Measurements from ENCODE around the gene MAEL.

Gene MAEL

DNA sequence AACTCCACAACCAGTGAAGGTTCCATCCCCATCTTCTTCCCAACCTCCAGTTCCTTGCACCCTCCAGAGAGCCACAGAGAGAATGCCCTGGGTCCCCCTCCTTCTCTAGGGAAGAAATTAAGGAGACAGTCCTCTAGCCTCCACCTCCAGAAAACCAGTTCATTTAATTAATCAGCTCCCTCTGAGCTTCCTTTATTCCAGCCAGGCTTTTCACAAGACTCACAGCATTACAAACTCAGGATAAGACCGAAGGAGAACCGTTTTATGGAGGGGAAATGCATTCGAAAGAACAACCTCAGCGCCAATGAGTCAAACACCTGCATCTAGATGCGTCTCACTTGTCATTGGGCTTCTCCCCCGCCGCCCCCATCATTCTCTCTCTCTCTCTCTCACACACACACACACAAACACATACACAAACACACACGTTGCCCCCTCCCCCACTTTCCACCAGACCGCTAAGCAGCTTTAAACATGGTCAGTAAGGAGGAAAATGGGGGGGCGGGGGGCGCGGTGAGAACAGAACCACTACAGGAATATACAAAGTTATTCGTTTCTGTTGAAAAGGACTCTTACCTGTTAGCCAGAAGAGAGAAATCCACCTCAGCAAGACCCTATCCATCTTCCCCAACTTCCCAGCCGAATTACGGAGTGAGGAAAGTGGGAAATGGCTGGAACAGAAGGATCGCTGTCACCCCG lies 14.3 kb upstream of the MAEL start:
- POLR2A ChIA-PET = interaction anchor here (0.5 to 0.9 kb wide), 2 partner anchors 16 to 221 kb away, joined by 4 to 6 read pairs; no protein-coding TSS in a partner anchor
- Histone ChIP-seq H3K4me1 (ENCODE audit: control insufficient read depth, insufficient read depth, low read length) (peaks cover 3% of the 10 kb centered on the region; the same call in 1 of the 2 replicates), H3K27ac (ENCODE audit: extremely low read depth, low read depth, low read length) (no peak overlapping the region; the same call in 1 of the 2 replicates), H3K4me3 (ENCODE audit: low read depth, low read length) (peak overlapping the region; percentile 68), H3K9me3 (ENCODE audit: control insufficient read depth, insufficient read depth, low read depth, low read length) (no peaks in the 10 kb centered on the region), H3K36me3 (ENCODE audit: control insufficient read depth in 2 of 2, insufficient read depth in 1 of 2, low read length in 2 of 2) (no peaks in the 10 kb centered on the region)
- CTCF ChIA-PET = interaction anchor here (0.7 to 2.4 kb wide), 9 partner anchors 8 to 469 kb away, joined by 3 to 7 read pairs (median 3); no protein-coding TSS in a partner anchor
- no peak for TF ChIP-seq KLF7 (tag by site-specific recombination; IDR thresholded peaks at IDR 0.05; ENCODE audit: borderline replicate concordance)
- TF ChIP-seq ZNF140 (tag by site-specific recombination; IDR thresholded peaks at IDR 0.05) = no peak
- TF ChIP-seq KLF10 (tag by site-specific recombination; IDR thresholded peaks at IDR 0.05) = no peak
- TF ChIP-seq ZNF785 (tag by site-specific recombination; IDR thresholded peaks at IDR 0.05) = no peak
- TF ChIP-seq ZNF341 (tag by site-specific recombination; IDR thresholded peaks at IDR 0.05; ENCODE audit: low read depth) = no peak
- peak; percentile 92 for TF ChIP-seq EGR2 (tag by site-specific recombination; IDR thresholded peaks at IDR 0.05; ENCODE audit: low read depth)
- TF ChIP-seq ZNF654 (tag by site-specific recombination; IDR thresholded peaks at IDR 0.05; ENCODE audit: low read depth) = no peak
- peak; percentile 56; the same call in 1 of the 2 replicates for TF ChIP-seq KLF16 (tag by site-specific recombination; IDR thresholded peaks at IDR 0.05)
- no peak for TF ChIP-seq ZNF701 (tag by site-specific recombination; IDR thresholded peaks at IDR 0.05)
- TF ChIP-seq ZNF501 (tag by site-specific recombination; IDR thresholded peaks at IDR 0.05) = 0 out of 2 replicates have a peak, but pooled peaks have one; percentile 36
- no peak for TF ChIP-seq ZNF792 (tag by site-specific recombination; IDR thresholded peaks at IDR 0.05)
- no peak for TF ChIP-seq IKZF3 (tag by site-specific recombination; IDR thresholded peaks at IDR 0.05)
- no peak for TF ChIP-seq TRIM28 (IDR thresholded peaks at IDR 0.05; ENCODE audit: borderline replicate concordance, low read length)
- no peak for TF ChIP-seq ZNF112 (tag by site-specific recombination; IDR thresholded peaks at IDR 0.05)
- TF ChIP-seq ZNF114 (tag by site-specific recombination; IDR thresholded peaks at IDR 0.05) = no peak
- no peak for TF ChIP-seq ZNF423 (tag by site-specific recombination; IDR thresholded peaks at IDR 0.05)
- TF ChIP-seq, protein P1, sequence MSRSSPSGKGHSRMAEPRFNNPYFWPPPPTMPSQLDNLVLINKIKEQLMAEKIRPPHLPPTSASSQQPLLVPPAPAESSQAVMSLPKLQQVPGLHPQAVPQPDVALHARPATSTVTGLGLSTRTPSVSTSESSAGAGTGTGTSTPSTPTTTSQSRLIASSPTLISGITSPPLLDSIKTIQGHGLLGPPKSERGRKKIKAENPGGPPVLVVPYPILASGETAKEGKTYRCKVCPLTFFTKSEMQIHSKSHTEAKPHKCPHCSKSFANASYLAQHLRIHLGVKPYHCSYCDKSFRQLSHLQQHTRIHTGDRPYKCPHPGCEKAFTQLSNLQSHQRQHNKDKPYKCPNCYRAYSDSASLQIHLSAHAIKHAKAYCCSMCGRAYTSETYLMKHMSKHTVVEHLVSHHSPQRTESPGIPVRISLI (tag by site-specific recombination; IDR thresholded peaks at IDR 0.05) = no peak
- TF ChIP-seq, protein P2, sequence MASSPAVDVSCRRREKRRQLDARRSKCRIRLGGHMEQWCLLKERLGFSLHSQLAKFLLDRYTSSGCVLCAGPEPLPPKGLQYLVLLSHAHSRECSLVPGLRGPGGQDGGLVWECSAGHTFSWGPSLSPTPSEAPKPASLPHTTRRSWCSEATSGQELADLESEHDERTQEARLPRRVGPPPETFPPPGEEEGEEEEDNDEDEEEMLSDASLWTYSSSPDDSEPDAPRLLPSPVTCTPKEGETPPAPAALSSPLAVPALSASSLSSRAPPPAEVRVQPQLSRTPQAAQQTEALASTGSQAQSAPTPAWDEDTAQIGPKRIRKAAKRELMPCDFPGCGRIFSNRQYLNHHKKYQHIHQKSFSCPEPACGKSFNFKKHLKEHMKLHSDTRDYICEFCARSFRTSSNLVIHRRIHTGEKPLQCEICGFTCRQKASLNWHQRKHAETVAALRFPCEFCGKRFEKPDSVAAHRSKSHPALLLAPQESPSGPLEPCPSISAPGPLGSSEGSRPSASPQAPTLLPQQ (tag by site-specific recombination; IDR thresholded peaks at IDR 0.05) = peak; percentile 35; the same call in 1 of the 2 replicates
- TF ChIP-seq, protein P3, sequence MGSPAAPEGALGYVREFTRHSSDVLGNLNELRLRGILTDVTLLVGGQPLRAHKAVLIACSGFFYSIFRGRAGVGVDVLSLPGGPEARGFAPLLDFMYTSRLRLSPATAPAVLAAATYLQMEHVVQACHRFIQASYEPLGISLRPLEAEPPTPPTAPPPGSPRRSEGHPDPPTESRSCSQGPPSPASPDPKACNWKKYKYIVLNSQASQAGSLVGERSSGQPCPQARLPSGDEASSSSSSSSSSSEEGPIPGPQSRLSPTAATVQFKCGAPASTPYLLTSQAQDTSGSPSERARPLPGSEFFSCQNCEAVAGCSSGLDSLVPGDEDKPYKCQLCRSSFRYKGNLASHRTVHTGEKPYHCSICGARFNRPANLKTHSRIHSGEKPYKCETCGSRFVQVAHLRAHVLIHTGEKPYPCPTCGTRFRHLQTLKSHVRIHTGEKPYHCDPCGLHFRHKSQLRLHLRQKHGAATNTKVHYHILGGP (tag by site-specific recombination; IDR thresholded peaks at IDR 0.05) = no peak
- TF ChIP-seq SETDB1 (IDR thresholded peaks at IDR 0.05; ENCODE audit: insufficient read length, low read length) = no peak
- TF ChIP-seq, protein P4, sequence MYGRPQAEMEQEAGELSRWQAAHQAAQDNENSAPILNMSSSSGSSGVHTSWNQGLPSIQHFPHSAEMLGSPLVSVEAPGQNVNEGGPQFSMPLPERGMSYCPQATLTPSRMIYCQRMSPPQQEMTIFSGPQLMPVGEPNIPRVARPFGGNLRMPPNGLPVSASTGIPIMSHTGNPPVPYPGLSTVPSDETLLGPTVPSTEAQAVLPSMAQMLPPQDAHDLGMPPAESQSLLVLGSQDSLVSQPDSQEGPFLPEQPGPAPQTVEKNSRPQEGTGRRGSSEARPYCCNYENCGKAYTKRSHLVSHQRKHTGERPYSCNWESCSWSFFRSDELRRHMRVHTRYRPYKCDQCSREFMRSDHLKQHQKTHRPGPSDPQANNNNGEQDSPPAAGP (tag by site-specific recombination; IDR thresholded peaks at IDR 0.05) = no peak
- no peak for TF ChIP-seq ZNF530 (tag by site-specific recombination; IDR thresholded peaks at IDR 0.05; ENCODE audit: low read depth)
- TF ChIP-seq ZNF768 (tag by site-specific recombination; IDR thresholded peaks at IDR 0.05) = no peak
- no peak for TF ChIP-seq ZNF211 (tag by site-specific recombination; IDR thresholded peaks at IDR 0.05; ENCODE audit: low read depth)
- TF ChIP-seq ZNF274 (IDR thresholded peaks at IDR 0.05; ENCODE audit: low read length) = no peak
- TF ChIP-seq ZNF274 (tag by site-specific recombination; IDR thresholded peaks at IDR 0.05; ENCODE audit: borderline replicate concordance) = no peak
- TF ChIP-seq ZNF664 (tag by site-specific recombination; IDR thresholded peaks at IDR 0.05) = no peak
- 0 out of 2 replicates have a peak, but pooled peaks have one; percentile 28 for TF ChIP-seq ZNF2 (tag by site-specific recombination; IDR thresholded peaks at IDR 0.05)
- TF ChIP-seq, protein P5, sequence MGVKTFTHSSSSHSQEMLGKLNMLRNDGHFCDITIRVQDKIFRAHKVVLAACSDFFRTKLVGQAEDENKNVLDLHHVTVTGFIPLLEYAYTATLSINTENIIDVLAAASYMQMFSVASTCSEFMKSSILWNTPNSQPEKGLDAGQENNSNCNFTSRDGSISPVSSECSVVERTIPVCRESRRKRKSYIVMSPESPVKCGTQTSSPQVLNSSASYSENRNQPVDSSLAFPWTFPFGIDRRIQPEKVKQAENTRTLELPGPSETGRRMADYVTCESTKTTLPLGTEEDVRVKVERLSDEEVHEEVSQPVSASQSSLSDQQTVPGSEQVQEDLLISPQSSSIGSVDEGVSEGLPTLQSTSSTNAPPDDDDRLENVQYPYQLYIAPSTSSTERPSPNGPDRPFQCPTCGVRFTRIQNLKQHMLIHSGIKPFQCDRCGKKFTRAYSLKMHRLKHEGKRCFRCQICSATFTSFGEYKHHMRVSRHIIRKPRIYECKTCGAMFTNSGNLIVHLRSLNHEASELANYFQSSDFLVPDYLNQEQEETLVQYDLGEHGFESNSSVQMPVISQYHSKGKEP (tag by site-specific recombination; IDR thresholded peaks at IDR 0.05) = no peak
- peak; percentile 72; the same call in 1 of the 2 replicates for TF ChIP-seq PRDM1 (tag by site-specific recombination; IDR thresholded peaks at IDR 0.05)
- TF ChIP-seq KLF1 (tag by site-specific recombination; IDR thresholded peaks at IDR 0.05) = no peak

All from HEK293 (cell line).